Measurements from ENCODE around the gene CDH2. TPM values are rescaled to one million over a fixed set of nuclear protein-coding genes. Genes with fewer than 3 reads are reported as not detected.
A peak's percentile ranks its signal among the peaks of the same experiment; 100 is the strongest.

CDH2 gene
- total RNA-seq, 1 donor, result 75.6 TPM

DNA sequence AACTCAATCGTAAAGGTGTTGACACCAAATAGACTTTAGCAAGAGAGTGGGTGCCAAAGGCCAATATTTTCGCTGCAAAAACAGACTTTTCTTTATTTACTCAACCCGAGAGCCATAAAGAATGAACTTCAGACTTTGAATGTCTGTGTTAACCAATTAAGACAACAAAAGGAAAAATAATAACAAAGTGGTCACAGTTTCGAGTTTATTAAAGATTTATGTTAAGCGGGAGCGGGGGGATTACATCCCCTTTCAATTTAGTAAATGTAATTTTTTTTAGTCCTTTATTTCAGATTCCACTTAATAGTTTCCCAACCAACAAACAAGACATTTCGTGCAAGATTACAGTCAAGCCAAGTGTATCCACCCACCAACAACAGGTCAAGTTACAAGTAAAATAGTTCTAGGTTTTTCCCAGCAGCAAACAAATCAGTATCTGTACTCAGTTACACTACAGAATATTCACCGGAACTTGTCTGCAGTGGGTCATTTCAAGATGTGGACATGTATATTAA, 9.0 kb downstream of the CDH2 start:
- DNase-seq (ENCODE audit: insufficient read length, low spot score, missing footprints), result no peak
- peaks cover 98% of the 10 kb centered on the region for H3K79me2 ChIP-seq (ENCODE audit: insufficient read depth, low read length)
- H3K9me3 ChIP-seq (ENCODE audit: low read depth, low read length), result no peaks in the 10 kb centered on the region
- TF ChIP-seq, protein P1, sequence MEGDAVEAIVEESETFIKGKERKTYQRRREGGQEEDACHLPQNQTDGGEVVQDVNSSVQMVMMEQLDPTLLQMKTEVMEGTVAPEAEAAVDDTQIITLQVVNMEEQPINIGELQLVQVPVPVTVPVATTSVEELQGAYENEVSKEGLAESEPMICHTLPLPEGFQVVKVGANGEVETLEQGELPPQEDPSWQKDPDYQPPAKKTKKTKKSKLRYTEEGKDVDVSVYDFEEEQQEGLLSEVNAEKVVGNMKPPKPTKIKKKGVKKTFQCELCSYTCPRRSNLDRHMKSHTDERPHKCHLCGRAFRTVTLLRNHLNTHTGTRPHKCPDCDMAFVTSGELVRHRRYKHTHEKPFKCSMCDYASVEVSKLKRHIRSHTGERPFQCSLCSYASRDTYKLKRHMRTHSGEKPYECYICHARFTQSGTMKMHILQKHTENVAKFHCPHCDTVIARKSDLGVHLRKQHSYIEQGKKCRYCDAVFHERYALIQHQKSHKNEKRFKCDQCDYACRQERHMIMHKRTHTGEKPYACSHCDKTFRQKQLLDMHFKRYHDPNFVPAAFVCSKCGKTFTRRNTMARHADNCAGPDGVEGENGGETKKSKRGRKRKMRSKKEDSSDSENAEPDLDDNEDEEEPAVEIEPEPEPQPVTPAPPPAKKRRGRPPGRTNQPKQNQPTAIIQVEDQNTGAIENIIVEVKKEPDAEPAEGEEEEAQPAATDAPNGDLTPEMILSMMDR (IDR thresholded peaks at IDR 0.05; ENCODE audit: extremely low read depth, low read depth, low read length), result no peak
- peaks cover 21% of the 10 kb centered on the region for H4K20me1 ChIP-seq (ENCODE audit: insufficient read depth, low read length)
- no peaks in the 10 kb centered on the region for H3K36me3 ChIP-seq (ENCODE audit: insufficient read depth, low read length)
- H3K4me3 ChIP-seq (ENCODE audit: insufficient read depth, low read length), result no peak overlapping the region
- H3K27me3 ChIP-seq (ENCODE audit: insufficient read depth, low read length), result no peaks in the 10 kb centered on the region
- no peak overlapping the region for H3K27ac ChIP-seq (ENCODE audit: low read depth, low read length)
- H2AFZ ChIP-seq (ENCODE audit: low read length), result no peak overlapping the region
- H3K4me1 ChIP-seq (ENCODE audit: insufficient read depth, low read length), result peaks cover 17% of the 10 kb centered on the region
- peak overlapping the region; percentile 59 for H3K4me2 ChIP-seq (ENCODE audit: insufficient read depth, low read length)

DNA sequence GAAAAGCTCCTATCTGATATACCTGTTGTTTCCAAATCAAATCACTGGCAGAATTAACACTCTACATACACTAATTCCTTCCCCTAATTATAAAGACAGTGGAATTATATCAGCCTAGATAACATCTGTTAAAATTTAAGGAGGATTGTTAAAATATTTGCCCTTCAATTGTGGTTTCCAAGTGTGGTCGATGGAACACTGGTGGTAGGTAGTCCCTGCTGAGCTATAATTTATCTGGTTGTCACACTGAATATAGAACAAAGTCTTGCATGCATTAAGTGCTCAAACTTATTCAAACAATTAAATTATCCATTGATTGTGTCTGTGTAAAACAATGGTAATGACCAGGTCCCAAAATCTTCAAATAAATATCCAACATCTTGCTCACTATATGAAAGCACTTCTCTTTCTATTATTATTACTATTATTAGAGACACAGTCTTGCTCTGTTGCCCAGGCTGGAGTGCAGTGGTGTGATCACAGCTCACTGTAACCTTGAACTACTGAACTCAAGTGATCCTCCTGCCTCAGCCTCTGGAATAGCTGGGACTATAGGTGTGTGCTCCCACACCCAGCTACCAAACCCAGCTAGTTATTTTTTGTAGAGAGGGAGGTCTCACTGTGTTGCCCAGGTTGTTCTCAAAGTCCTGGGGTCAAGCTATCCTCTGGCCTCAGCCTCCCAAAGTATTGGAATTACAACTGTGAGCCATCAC, 12.0 kb downstream of the CDH2 start:
- no peak overlapping the region for H2AFZ ChIP-seq (ENCODE audit: low read length)
- H4K20me1 ChIP-seq (ENCODE audit: insufficient read depth, low read length), result peaks cover 39% of the 10 kb centered on the region
- H3K36me3 ChIP-seq (ENCODE audit: insufficient read depth, low read length), result no peaks in the 10 kb centered on the region
- no peak for DNase-seq (ENCODE audit: insufficient read length, low spot score, missing footprints)
- H3K79me2 ChIP-seq (ENCODE audit: insufficient read depth, low read length), result peaks cover 98% of the 10 kb centered on the region
- H3K27ac ChIP-seq (ENCODE audit: low read depth, low read length), result no peak overlapping the region
- H3K4me2 ChIP-seq (ENCODE audit: insufficient read depth, low read length), result no peak overlapping the region
- H3K9me3 ChIP-seq (ENCODE audit: low read depth, low read length), result no peaks in the 10 kb centered on the region
- TF ChIP-seq, protein P1 (IDR thresholded peaks at IDR 0.05; ENCODE audit: extremely low read depth, low read depth, low read length), result no peak
- H3K4me3 ChIP-seq (ENCODE audit: insufficient read depth, low read length), result no peak overlapping the region
- H3K27me3 ChIP-seq (ENCODE audit: insufficient read depth, low read length), result no peaks in the 10 kb centered on the region
- peaks cover 33% of the 10 kb centered on the region for H3K4me1 ChIP-seq (ENCODE audit: insufficient read depth, low read length)

DNA sequence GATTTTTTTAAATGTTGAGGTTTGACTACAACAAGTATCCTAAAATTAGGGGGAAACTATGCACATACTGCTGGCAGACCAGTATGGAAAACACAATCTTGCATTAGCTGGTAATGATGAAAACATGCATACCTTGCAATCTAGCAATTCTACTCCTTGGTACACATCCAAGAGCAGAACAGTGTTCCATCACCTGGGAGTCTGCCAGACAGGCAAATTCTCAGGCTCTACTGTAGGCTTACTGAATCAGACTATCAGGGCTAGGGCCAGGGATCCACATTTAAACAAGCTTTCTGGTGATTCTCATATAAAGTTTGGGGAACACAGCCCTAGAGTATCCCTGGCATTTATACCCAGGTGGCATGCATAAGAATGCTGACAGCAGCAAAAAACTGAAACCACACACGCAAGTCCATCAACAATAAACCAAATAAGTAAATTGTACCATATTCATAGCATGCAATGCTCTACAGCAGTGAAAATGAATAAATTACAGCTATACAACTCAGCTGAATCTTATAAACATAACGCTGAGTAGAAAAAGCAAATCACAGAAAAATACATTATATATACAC, 13.6 kb downstream of the CDH2 start:
- DNase-seq (ENCODE audit: insufficient read length, low spot score, missing footprints), result peak; percentile 56
- TF ChIP-seq, protein P1 (IDR thresholded peaks at IDR 0.05; ENCODE audit: extremely low read depth, low read depth, low read length), result no peak
- Histone ChIP-seq H3K79me2 (ENCODE audit: insufficient read depth, low read length) (peaks cover 98% of the 10 kb centered on the region), H3K27me3 (ENCODE audit: insufficient read depth, low read length) (no peaks in the 10 kb centered on the region), H3K4me1 (ENCODE audit: insufficient read depth, low read length) (peaks cover 29% of the 10 kb centered on the region), H3K36me3 (ENCODE audit: insufficient read depth, low read length) (no peaks in the 10 kb centered on the region), H3K27ac (ENCODE audit: low read depth, low read length) (peak overlapping the region; percentile 3), H3K4me3 (ENCODE audit: insufficient read depth, low read length) (no peak overlapping the region), H3K4me2 (ENCODE audit: insufficient read depth, low read length) (peak overlapping the region; percentile 11), H4K20me1 (ENCODE audit: insufficient read depth, low read length) (peaks cover 38% of the 10 kb centered on the region), H2AFZ (ENCODE audit: low read length) (no peak overlapping the region), H3K9me3 (ENCODE audit: low read depth, low read length) (no peaks in the 10 kb centered on the region)
